ENCODE measurements around the gene MMP24OS.
"Not testable (repeated sequence)": the region's sequence is repeated elsewhere in the genome, so short reads cannot be mapped to it uniquely, and the experiment has no call there.

MMP24OS gene

DNA sequence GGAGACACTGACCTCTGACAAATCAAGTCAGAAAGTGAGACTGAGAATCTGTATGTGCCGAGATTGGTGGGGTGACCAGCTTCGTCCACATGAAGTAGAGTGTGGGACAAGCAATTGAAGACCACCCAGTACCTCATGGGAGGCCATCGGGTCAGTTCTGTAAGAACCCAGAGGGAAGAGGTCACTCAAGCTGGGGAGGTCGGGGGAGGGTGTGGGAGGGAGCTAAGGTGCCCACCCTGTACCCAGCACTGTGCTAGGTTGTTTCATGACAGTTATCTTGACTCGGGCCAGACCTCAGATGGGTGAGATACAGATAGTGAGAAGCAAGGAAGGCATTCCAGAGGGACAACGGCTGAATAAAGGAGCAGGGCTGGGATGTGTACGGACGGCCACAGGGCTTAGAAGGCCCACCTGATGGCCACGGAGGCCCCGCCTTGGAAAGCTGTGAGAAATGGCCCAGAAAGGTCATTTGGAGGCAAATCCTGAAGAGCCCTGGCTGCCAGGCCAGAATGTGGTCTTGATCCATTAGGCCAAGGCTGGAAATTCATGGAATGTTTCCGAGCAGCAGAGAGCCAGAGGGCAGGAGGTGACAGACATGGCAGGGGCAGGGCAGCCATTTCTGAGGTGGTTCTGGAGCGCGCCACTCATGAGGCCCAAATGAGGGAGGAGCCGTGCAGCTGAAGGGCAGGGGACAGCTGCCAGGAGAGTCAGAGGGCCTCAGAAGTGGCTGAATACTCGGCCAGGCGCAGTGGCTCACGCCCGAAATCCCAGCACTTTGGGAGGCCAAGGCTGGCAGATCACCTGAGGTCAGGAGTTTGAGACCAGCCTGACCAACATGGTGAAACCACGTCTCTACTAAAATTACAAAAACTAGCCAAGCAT lies 7.7 kb downstream of the MMP24OS start:
- Histone ChIP-seq H3K4me1 (ENCODE audit: control insufficient read depth, insufficient read depth, low read length) (peaks cover 8% of the 10 kb centered on the region), H3K9ac (ENCODE audit: low read depth, low read length) (no peak overlapping the region), H3K27me3 (ENCODE audit: control insufficient read depth, insufficient read depth, low read length) (no peaks in the 10 kb centered on the region), H3K9me3 (ENCODE audit: control insufficient read depth, insufficient read depth, low read length) (no peaks in the 10 kb centered on the region), H3K4me3 (ENCODE audit: low read depth, low read length) (no peak overlapping the region), H3K27ac (ENCODE audit: low read depth, low read length) (no peak overlapping the region), H3K36me3 (ENCODE audit: control insufficient read depth, insufficient read depth, low read length) (peaks cover 32% of the 10 kb centered on the region)

- Histone ChIP-seq H3K4me3 (ENCODE audit: low read depth, low read length) (no peak overlapping the region), H3K4me1 (ENCODE audit: control insufficient read depth, insufficient read depth, low read length) (peaks cover 14% of the 10 kb centered on the region), H3K27me3 (ENCODE audit: control insufficient read depth, insufficient read depth, low read length) (no peaks in the 10 kb centered on the region), H3K9me3 (ENCODE audit: control insufficient read depth, insufficient read depth, low read length) (no peaks in the 10 kb centered on the region), H3K27ac (ENCODE audit: low read depth, low read length) (peak overlapping the region; percentile 23), H3K36me3 (ENCODE audit: control insufficient read depth, insufficient read depth, low read length) (peaks cover 32% of the 10 kb centered on the region), H3K9ac (ENCODE audit: low read depth, low read length) (no peak overlapping the region)
Measured at GRCh38 chr20:35269055-35269781, 8.7 kb downstream of the MMP24OS start.

DNA sequence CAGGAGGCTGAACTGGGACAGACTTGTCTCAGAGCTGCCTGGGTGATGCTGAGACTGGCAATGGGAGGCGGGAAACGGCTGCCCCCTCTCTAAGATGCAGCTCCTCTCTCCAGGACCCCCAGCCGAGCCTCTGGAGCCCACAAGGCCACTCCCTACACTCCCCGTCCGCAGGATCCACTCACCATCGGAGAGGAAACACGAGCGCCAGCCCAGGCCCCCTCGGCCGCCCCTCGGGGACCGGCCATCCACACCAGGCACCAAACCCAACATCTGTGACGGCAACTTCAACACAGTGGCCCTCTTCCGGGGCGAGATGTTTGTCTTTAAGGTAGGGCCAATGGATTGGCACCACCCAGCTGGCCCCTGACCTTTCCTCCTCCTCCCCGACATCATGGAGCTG lies 10.8 kb downstream of the MMP24OS start:
- Histone ChIP-seq H3K27me3 (ENCODE audit: control insufficient read depth, insufficient read depth, low read length) (no peaks in the 10 kb centered on the region), H3K27ac (ENCODE audit: low read depth, low read length) (no peak overlapping the region), H3K4me1 (ENCODE audit: control insufficient read depth, insufficient read depth, low read length) (peaks cover 27% of the 10 kb centered on the region), H3K36me3 (ENCODE audit: control insufficient read depth, insufficient read depth, low read length) (peaks cover 26% of the 10 kb centered on the region), H3K9ac (ENCODE audit: low read depth, low read length) (no peak overlapping the region), H3K9me3 (ENCODE audit: control insufficient read depth, insufficient read depth, low read length) (no peaks in the 10 kb centered on the region), H3K4me3 (ENCODE audit: low read depth, low read length) (no peak overlapping the region)

DNA sequence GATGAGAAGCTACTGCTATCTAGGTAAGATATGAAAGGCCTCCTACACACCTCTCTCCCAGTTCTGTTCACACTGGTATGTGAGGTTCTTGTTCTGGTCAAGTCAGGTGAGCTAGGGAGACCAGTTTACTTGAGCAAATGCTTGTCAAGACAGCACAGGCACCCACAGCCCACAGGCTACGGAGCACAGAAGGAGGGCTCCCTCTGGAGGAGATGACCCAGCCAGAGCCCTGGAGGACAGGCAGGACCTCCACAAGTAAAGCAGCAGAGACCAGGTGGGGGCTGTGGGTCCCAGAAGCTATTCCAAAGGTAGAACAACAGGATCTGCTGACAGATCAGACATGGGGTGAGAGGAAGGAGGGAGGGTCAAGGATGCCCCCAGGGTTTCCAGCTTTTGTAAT lies 13.2 kb downstream of the MMP24OS start:
- Histone ChIP-seq H3K9me3 (ENCODE audit: control insufficient read depth, insufficient read depth, low read length) (no peaks in the 10 kb centered on the region), H3K27ac (ENCODE audit: low read depth, low read length) (peak overlapping the region; percentile 17), H3K9ac (ENCODE audit: low read depth, low read length) (no peak overlapping the region), H3K36me3 (ENCODE audit: control insufficient read depth, insufficient read depth, low read length) (peaks cover 8% of the 10 kb centered on the region; the same call in 1 of the 2 replicates), H3K27me3 (ENCODE audit: control insufficient read depth, insufficient read depth, low read length) (no peaks in the 10 kb centered on the region), H3K4me3 (ENCODE audit: low read depth, low read length) (no peak overlapping the region), H3K4me1 (ENCODE audit: control insufficient read depth, insufficient read depth, low read length) (peaks cover 41% of the 10 kb centered on the region)

DNA sequence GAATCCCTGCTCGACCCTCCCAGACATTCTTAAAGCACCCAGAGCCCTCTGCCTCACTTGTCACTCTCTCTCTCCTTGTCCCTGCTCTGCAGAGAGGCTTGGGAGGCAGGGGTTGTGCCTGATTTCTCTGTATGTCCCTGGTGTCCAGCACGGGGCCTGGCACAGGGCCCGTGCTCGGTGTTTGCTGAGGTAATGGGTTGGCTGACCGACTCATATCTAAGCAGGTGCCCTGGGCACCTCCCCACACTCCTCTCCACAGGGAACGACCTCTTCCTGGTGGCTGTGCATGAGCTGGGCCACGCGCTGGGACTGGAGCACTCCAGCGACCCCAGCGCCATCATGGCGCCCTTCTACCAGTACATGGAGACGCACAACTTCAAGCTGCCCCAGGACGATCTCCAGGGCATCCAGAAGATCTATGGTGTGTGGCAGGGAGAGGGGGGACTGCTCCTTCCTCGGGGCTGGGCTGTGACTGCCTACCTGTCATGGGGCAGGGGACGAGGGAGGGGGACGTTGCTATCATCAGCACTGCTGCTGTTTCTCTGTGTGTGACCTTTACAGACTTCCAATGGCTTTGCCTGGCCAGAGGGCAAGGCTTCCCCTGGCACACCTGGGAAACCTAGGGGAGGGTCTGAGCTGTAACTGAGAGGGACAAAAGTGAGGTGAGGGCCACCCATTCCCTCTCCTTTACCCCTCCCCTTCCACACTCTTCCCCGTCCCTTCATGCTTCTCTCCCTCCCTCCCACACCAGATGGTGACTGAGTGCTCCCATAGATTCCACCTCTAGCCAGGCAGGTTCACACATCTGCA lies 14.2 kb downstream of the MMP24OS start:
- Histone ChIP-seq H3K27me3 (ENCODE audit: control insufficient read depth, insufficient read depth, low read length) (no peaks in the 10 kb centered on the region), H3K9ac (ENCODE audit: low read depth, low read length) (peak overlapping the region; percentile 87), H3K9me3 (ENCODE audit: control insufficient read depth, insufficient read depth, low read length) (no peaks in the 10 kb centered on the region), H3K27ac (ENCODE audit: low read depth, low read length) (peak overlapping the region; percentile 100), H3K4me3 (ENCODE audit: low read depth, low read length) (peak overlapping the region; percentile 32; the same call in 1 of the 2 replicates), H3K36me3 (ENCODE audit: control insufficient read depth, insufficient read depth, low read length) (peaks cover 4% of the 10 kb centered on the region; the same call in 1 of the 2 replicates), H3K4me1 (ENCODE audit: control insufficient read depth, insufficient read depth, low read length) (peaks cover 41% of the 10 kb centered on the region)

GRCh38 chr20:35262731-35263531 lies 15.0 kb downstream of the MMP24OS start:
- Histone ChIP-seq H3K27ac (ENCODE audit: low read depth, low read length) (peak overlapping the region; percentile 100), H3K4me3 (ENCODE audit: low read depth, low read length) (peak overlapping the region; percentile 32; the same call in 1 of the 2 replicates), H3K4me1 (ENCODE audit: control insufficient read depth, insufficient read depth, low read length) (peaks cover 44% of the 10 kb centered on the region), H3K9ac (ENCODE audit: low read depth, low read length) (peak overlapping the region; percentile 87)
- not testable (repeated sequence) for H3K27me3 ChIP-seq (ENCODE audit: control insufficient read depth, insufficient read depth, low read length); H3K36me3 ChIP-seq (ENCODE audit: control insufficient read depth, insufficient read depth, low read length); H3K9me3 ChIP-seq (ENCODE audit: control insufficient read depth, insufficient read depth, low read length)

GRCh38 chr20:35262321-35262720 lies 15.6 kb downstream of the MMP24OS start:
- H3K9ac ChIP-seq (ENCODE audit: low read depth, low read length); H3K9me3 ChIP-seq (ENCODE audit: control insufficient read depth, insufficient read depth, low read length); H3K27me3 ChIP-seq (ENCODE audit: control insufficient read depth, insufficient read depth, low read length); H3K4me3 ChIP-seq (ENCODE audit: low read depth, low read length); H3K36me3 ChIP-seq (ENCODE audit: control insufficient read depth, insufficient read depth, low read length): not testable (repeated sequence)
- Histone ChIP-seq H3K4me1 (ENCODE audit: control insufficient read depth, insufficient read depth, low read length) (peaks cover 44% of the 10 kb centered on the region), H3K27ac (ENCODE audit: low read depth, low read length) (peak overlapping the region; percentile 91)

DNA sequence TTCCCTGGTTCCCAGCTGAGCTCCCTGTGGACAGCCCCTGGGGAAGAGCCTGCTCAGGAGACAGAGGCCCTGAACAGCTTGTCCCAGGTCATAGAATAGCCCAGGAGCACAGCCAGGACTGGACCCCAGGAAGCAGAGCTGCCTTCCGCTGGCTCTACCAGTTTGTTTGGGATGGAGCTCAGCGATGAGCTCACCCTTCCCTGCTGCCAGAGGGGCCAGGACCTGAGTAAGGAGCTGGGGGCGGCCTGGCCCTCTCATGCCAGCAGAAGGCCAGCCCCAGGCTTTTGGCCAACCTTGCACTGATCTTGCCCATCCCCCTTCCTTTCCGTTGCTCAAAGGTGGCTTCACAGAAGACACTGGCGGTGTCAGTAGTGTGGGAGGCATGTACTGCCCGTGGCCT lies 17.5 kb downstream of the MMP24OS start:
- Histone ChIP-seq H3K9ac (ENCODE audit: low read depth, low read length) (no peak overlapping the region), H3K27ac (ENCODE audit: low read depth, low read length) (peak overlapping the region; percentile 91), H3K4me1 (ENCODE audit: control insufficient read depth, insufficient read depth, low read length) (peaks cover 44% of the 10 kb centered on the region)

DNA sequence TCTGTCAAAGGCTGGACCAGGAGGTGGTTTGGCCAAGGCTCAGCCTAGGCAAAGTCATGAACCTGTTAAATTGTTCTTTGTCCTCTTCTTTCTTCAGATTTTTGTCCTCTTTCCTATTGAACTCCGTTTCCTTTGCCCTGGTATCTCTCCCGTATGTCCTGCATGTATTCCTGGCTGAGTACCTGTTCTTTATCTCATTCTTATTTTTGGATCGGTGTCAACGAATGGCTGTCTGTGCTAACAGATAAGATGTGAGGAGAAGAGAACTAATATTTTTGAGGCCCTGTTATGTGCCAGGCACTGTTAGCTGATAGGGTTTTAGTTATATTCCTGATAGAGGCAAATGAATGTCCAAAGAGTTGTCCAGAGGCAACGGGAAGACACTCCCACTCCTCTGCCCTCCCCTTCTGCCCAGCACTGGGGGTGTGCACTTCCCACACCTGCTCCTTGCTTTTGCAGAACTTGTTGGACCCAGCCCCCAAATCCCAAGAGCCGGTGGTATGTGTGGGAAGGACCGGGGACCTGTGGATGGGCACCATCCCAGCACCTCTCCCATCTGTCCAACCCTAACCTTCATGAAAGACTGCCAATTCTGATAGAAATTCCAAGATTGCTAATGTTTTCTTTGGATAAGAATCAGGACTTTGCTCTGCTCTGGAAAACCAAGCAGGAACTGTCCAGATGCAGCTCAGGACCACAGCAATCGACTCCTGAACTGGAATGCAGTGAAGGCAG lies 20.6 kb downstream of the MMP24OS start:
- H3K9ac ChIP-seq (ENCODE audit: low read depth, low read length), result no peak overlapping the region
- H3K27ac ChIP-seq (ENCODE audit: low read depth, low read length), result no peak overlapping the region
- H3K9me3 ChIP-seq (ENCODE audit: control insufficient read depth, insufficient read depth, low read length), result no peaks in the 10 kb centered on the region
- no peak overlapping the region for H3K4me3 ChIP-seq (ENCODE audit: low read depth, low read length)
- peaks cover 25% of the 10 kb centered on the region for H3K36me3 ChIP-seq (ENCODE audit: control insufficient read depth, insufficient read depth, low read length)
- no peaks in the 10 kb centered on the region for H3K27me3 ChIP-seq (ENCODE audit: control insufficient read depth, insufficient read depth, low read length)
- peaks cover 25% of the 10 kb centered on the region for H3K4me1 ChIP-seq (ENCODE audit: control insufficient read depth, insufficient read depth, low read length)

More for the DNA sequence above, 17.5 kb downstream of the MMP24OS start:
- peaks cover 11% of the 10 kb centered on the region for H3K36me3 ChIP-seq (ENCODE audit: control insufficient read depth, insufficient read depth, low read length)
- no peaks in the 10 kb centered on the region for H3K27me3 ChIP-seq (ENCODE audit: control insufficient read depth, insufficient read depth, low read length)
- H3K4me3 ChIP-seq (ENCODE audit: low read depth, low read length), result no peak overlapping the region
- no peaks in the 10 kb centered on the region for H3K9me3 ChIP-seq (ENCODE audit: control insufficient read depth, insufficient read depth, low read length)

Measured in HUES48 (cell line).